Skeletal muscle tissue (tissue), 4 donors: Measurements from ENCODE around the gene LASP1. TPM values are rescaled to one million over a fixed set of nuclear protein-coding genes. Genes with fewer than 3 reads are reported as not detected.
A peak's percentile ranks its signal among the peaks of the same experiment; 100 is the strongest.

Source experiments
- H3K27ac ChIP-seq: one replicate; pipeline ENCODE4 v1.7.0; 2013; ENCODE audit warnings: mild to moderate bottlenecking, low read depth, low read length, inconsistent platforms
- H3K27me3 ChIP-seq, 3 donors: one replicate each; pipeline ENCODE4 v1.7.0; 2013; ENCODE audit warnings: low read length in 3 of 3; ENCODE audit not compliant: control insufficient read depth in 3 of 3, insufficient read depth in 3 of 3
- H3K36me3 ChIP-seq, 3 donors: one replicate each; pipeline ENCODE4 v1.7.0; 2013; ENCODE audit warnings: low read length in 3 of 3; ENCODE audit not compliant: control insufficient read depth in 3 of 3, insufficient read depth in 3 of 3
- H3K4me1 ChIP-seq, 3 donors: one replicate each; pipeline ENCODE4 v1.7.0; 2013; ENCODE audit warnings: low read length in 3 of 3, mild to moderate bottlenecking in 3 of 3; ENCODE audit not compliant: control insufficient read depth in 3 of 3, insufficient read depth in 3 of 3
- H3K4me3 ChIP-seq, 3 donors: one replicate each; pipeline ENCODE4 v1.7.0; 2013; ENCODE audit warnings: low read length in 3 of 3
- H3K9ac ChIP-seq, 3 donors: one replicate each; pipeline ENCODE4 v1.7.0; 2013; ENCODE audit warnings: low read length in 3 of 3, mild to moderate bottlenecking in 3 of 3, moderate library complexity in 2 of 3, low read depth in 1 of 3
- H3K9me3 ChIP-seq, 3 donors: one replicate each; pipeline ENCODE4 v1.7.0; 2013; ENCODE audit warnings: low read length in 3 of 3; ENCODE audit not compliant: control insufficient read depth in 3 of 3
- total RNA-seq: library from RNA; depleted of rRNA; stranded (reverse); fragments of >200 nt; gene quantifications from one replicate; pipeline ENCODE4 v1.2.3, GENCODE V29; 2014
- donor health status: Osteomylitis.

The LASP1 gene
- total RNA-seq, 1 donor from 2014 or later, result 37.1 TPM

- H3K27ac ChIP-seq, result peak overlapping the region; percentile 12
- H3K4me1 ChIP-seq, result peaks cover 65 to 70% (median 67%) of the 10 kb centered on the region in 3 donors
- peaks cover 6 to 17% (median 8%) of the 10 kb centered on the region in 3 donors for H3K36me3 ChIP-seq
These were observed 5.7 kb downstream of the LASP1 start for GRCh38 chr17:38875477-38876075.

GRCh38 chr17:38877130-38877851 lies 7.4 kb downstream of the LASP1 start:
- no peaks in the 10 kb centered on the region for H3K27me3 ChIP-seq
- H3K4me3 ChIP-seq, result no peak overlapping the region
- H3K4me1 ChIP-seq, result peaks cover 68 to 73% (median 70%) of the 10 kb centered on the region in 3 donors
- H3K36me3 ChIP-seq, result peaks cover 6 to 21% (median 8%) of the 10 kb centered on the region in 3 donors
- H3K27ac ChIP-seq, result no peak overlapping the region
- peak overlapping the region in 1 of 3 donors; percentile 8 for H3K9ac ChIP-seq
- H3K9me3 ChIP-seq, result no peaks in the 10 kb centered on the region

More at GRCh38 chr17:38875477-38876075, 5.7 kb downstream of the LASP1 start:
- no peaks in the 10 kb centered on the region for H3K9me3 ChIP-seq
- peak overlapping the region in 1 of 3 donors; percentile 8 for H3K9ac ChIP-seq
- H3K27me3 ChIP-seq, result no peaks in the 10 kb centered on the region
- H3K4me3 ChIP-seq, result no peak overlapping the region

GRCh38 chr17:38879878-38880665 lies 10.2 kb downstream of the LASP1 start:
- peak overlapping the region in 1 of 3 donors; percentile 40 for H3K9ac ChIP-seq
- peaks cover 58 to 69% (median 62%) of the 10 kb centered on the region in 3 donors for H3K4me1 ChIP-seq
- H3K36me3 ChIP-seq, result peaks cover 6 to 21% (median 9%) of the 10 kb centered on the region in 3 donors
- no peaks in the 10 kb centered on the region for H3K9me3 ChIP-seq
- H3K27me3 ChIP-seq, result no peaks in the 10 kb centered on the region
- no peak overlapping the region for H3K27ac ChIP-seq
- peak overlapping the region in 2 of 3 donors; percentile 15 to 35 for H3K4me3 ChIP-seq

GRCh38 chr17:38881600-38882191 lies 11.8 kb downstream of the LASP1 start:
- H3K27ac ChIP-seq, result no peak overlapping the region
- H3K27me3 ChIP-seq, result no peaks in the 10 kb centered on the region
- H3K4me3 ChIP-seq, result no peak overlapping the region
- H3K9me3 ChIP-seq, result no peaks in the 10 kb centered on the region
- peak overlapping the region in 1 of 3 donors; percentile 25 for H3K9ac ChIP-seq
- H3K36me3 ChIP-seq, result peaks cover 6 to 21% (median 9%) of the 10 kb centered on the region in 3 donors
- peaks cover 70 to 78% (median 72%) of the 10 kb centered on the region in 3 donors for H3K4me1 ChIP-seq

- H3K9ac ChIP-seq, result no peak overlapping the region
- H3K36me3 ChIP-seq, result peaks cover 5 to 18% (median 6%) of the 10 kb centered on the region in 3 donors
- H3K9me3 ChIP-seq, result no peaks in the 10 kb centered on the region
- no peak overlapping the region for H3K27ac ChIP-seq
- H3K4me3 ChIP-seq, result no peak overlapping the region
- H3K4me1 ChIP-seq, result peaks cover 63 to 75% (median 67%) of the 10 kb centered on the region in 3 donors
- H3K27me3 ChIP-seq, result no peaks in the 10 kb centered on the region
These were observed 13.0 kb downstream of the LASP1 start for GRCh38 chr17:38882870-38883269.

GRCh38 chr17:38883592-38884526 lies 14.0 kb downstream of the LASP1 start:
- no peaks in the 10 kb centered on the region for H3K9me3 ChIP-seq
- H3K9ac ChIP-seq, result peak overlapping the region in 2 of 3 donors; percentile 38 to 51
- no peak overlapping the region for H3K4me3 ChIP-seq
- peak overlapping the region; percentile 47 for H3K27ac ChIP-seq
- H3K4me1 ChIP-seq, result peaks cover 63 to 74% (median 67%) of the 10 kb centered on the region in 3 donors
- peaks cover 0 to 9% (median 2%) of the 10 kb centered on the region in 3 donors for H3K36me3 ChIP-seq
- no peaks in the 10 kb centered on the region for H3K27me3 ChIP-seq

GRCh38 chr17:38885044-38885727 lies 15.3 kb downstream of the LASP1 start:
- H3K36me3 ChIP-seq, result peaks cover 0 to 11% (median 6%) of the 10 kb centered on the region in 3 donors
- H3K9ac ChIP-seq, result no peak overlapping the region
- H3K4me1 ChIP-seq, result peaks cover 54 to 66% (median 59%) of the 10 kb centered on the region in 3 donors
- no peak overlapping the region for H3K27ac ChIP-seq
- no peaks in the 10 kb centered on the region for H3K9me3 ChIP-seq
- H3K27me3 ChIP-seq, result no peaks in the 10 kb centered on the region
- H3K4me3 ChIP-seq, result peak overlapping the region in 1 of 3 donors; percentile 22

- H3K36me3 ChIP-seq, result peaks cover 2 to 19% (median 8%) of the 10 kb centered on the region in 3 donors
- no peak overlapping the region for H3K27ac ChIP-seq
- H3K4me1 ChIP-seq, result peaks cover 47 to 58% (median 51%) of the 10 kb centered on the region in 3 donors
These were observed 16.1 kb downstream of the LASP1 start for GRCh38 chr17:38885728-38886642.

More at GRCh38 chr17:38885728-38886642, 16.1 kb downstream of the LASP1 start:
- Histone ChIP-seq H3K9ac (peak overlapping the region in 1 of 3 donors; percentile 8), H3K9me3 (no peaks in the 10 kb centered on the region), H3K4me3 (peak overlapping the region in 1 of 3 donors; percentile 22), H3K27me3 (no peaks in the 10 kb centered on the region)
